Mesenchymal stem cell (in vitro differentiated cells and primary cell): ENCODE measurements around the gene AGPAT4.

Source experiments
- DNase-seq: peaks from one replicate; pipeline ENCODE4 v3.0.0-alpha.2; 2013
- H2AFZ ChIP-seq: one replicate; pipeline ENCODE4 v1.6.1; 2013; ENCODE audit warnings: low read depth, mild to moderate bottlenecking, control low read depth, inconsistent platforms, low read length, moderate library complexity
- H2AK5ac ChIP-seq: 2 replicates; pipeline ENCODE4 v1.6.1; 2013; ENCODE audit warnings: low read length, moderate library complexity, mild to moderate bottlenecking, inconsistent platforms; ENCODE audit not compliant: severe bottlenecking
- H2BK120ac ChIP-seq: one replicate; pipeline ENCODE4 v1.6.1; 2013; ENCODE audit warnings: low read depth, mild to moderate bottlenecking, inconsistent platforms, low read length, moderate library complexity
- H2BK12ac ChIP-seq, 2 experiments: one replicate each; pipeline ENCODE4 v1.6.1; 2013; ENCODE audit warnings: inconsistent platforms in 2 of 2, low read length in 2 of 2, mild to moderate bottlenecking in 2 of 2, moderate library complexity in 2 of 2, control low read depth in 1 of 2
- H2BK15ac ChIP-seq: one replicate; pipeline ENCODE4 v1.6.1; 2013; ENCODE audit warnings: mild to moderate bottlenecking, low read depth, inconsistent platforms; ENCODE audit not compliant: poor library complexity, severe bottlenecking
- H2BK5ac ChIP-seq: 2 replicates; pipeline ENCODE4 v1.6.1; 2013; ENCODE audit warnings: low read depth, mild to moderate bottlenecking, low read length, control low read depth, inconsistent platforms; ENCODE audit not compliant: poor library complexity, severe bottlenecking
- H3K14ac ChIP-seq, 2 experiments: one replicate each; pipeline ENCODE4 v1.6.1; 2013; ENCODE audit warnings: inconsistent platforms in 2 of 2, low read length in 2 of 2, control low read depth in 1 of 2, mild to moderate bottlenecking in 1 of 2, moderate library complexity in 1 of 2
- H3K18ac ChIP-seq, 2 experiments: one replicate each; pipeline ENCODE4 v1.6.1; 2013; ENCODE audit warnings: inconsistent platforms in 2 of 2, low read length in 2 of 2, control low read depth in 1 of 2, low read depth in 1 of 2, mild to moderate bottlenecking in 1 of 2
- H3K23ac ChIP-seq, 2 experiments: one replicate each; pipeline ENCODE4 v1.6.1; 2013; ENCODE audit warnings: inconsistent platforms in 2 of 2, low read length in 2 of 2, mild to moderate bottlenecking in 2 of 2, moderate library complexity in 2 of 2, control low read depth in 1 of 2
- H3K27ac ChIP-seq: 2 replicates; pipeline ENCODE4 v1.5.1; 2013; ENCODE audit warnings: mild to moderate bottlenecking, moderate library complexity, low read length, control low read depth, inconsistent platforms; ENCODE audit not compliant: poor library complexity, severe bottlenecking
- H3K27me3 ChIP-seq, 2 experiments: 2 replicates each; pipeline versions ENCODE4 v1.6.1 to v1.7.0; 2013; ENCODE audit warnings: low read length in 2 of 2, mild to moderate bottlenecking in 2 of 2, moderate library complexity in 2 of 2, control low read depth in 1 of 2, inconsistent platforms in 1 of 2; ENCODE audit not compliant: control insufficient read depth in 1 of 2, insufficient read depth in 1 of 2
- H3K36me3 ChIP-seq, 2 experiments: 2 replicates each; pipeline versions ENCODE4 v1.6.1 to v1.7.0; 2013; ENCODE audit warnings: low read length in 2 of 2, control low read depth in 1 of 2, inconsistent platforms in 1 of 2, low read depth in 1 of 2, mild to moderate bottlenecking in 1 of 2; ENCODE audit not compliant: insufficient read depth in 2 of 2, control insufficient read depth in 1 of 2
- H3K4ac ChIP-seq, 2 experiments: one replicate each; pipeline ENCODE4 v1.6.1; 2013; ENCODE audit warnings: inconsistent platforms in 2 of 2, low read length in 2 of 2, mild to moderate bottlenecking in 2 of 2, moderate library complexity in 2 of 2, control low read depth in 1 of 2, low read depth in 1 of 2
- H3K4me1 ChIP-seq: 2 replicates; pipeline ENCODE4 v1.6.1; 2013; ENCODE audit warnings: low read depth, low read length, control low read depth; ENCODE audit not compliant: control insufficient read depth, insufficient read depth
- H3K4me2 ChIP-seq: 2 replicates; pipeline ENCODE4 v1.6.1; 2013; ENCODE audit warnings: low read length, mild to moderate bottlenecking, inconsistent platforms; ENCODE audit not compliant: poor library complexity, severe bottlenecking
- H3K4me3 ChIP-seq, 2 experiments: 2 replicates each; pipeline versions ENCODE4 v1.5.1 to v1.7.0; 2013; ENCODE audit warnings: low read length in 2 of 2, mild to moderate bottlenecking in 2 of 2, control low read depth in 1 of 2, low read depth in 1 of 2; ENCODE audit not compliant: insufficient read depth in 1 of 2
- H3K79me1 ChIP-seq: replicated peaks from 2 replicates; pipeline ENCODE4 v1.6.1; 2013; ENCODE audit warnings: mild to moderate bottlenecking, control low read depth, low read length, inconsistent platforms; ENCODE audit not compliant: poor library complexity, severe bottlenecking
- H3K9ac ChIP-seq: 2 replicates; pipeline ENCODE4 v1.7.0; 2013; ENCODE audit warnings: mild to moderate bottlenecking, low read length, moderate library complexity
- H3K9me3 ChIP-seq: 2 replicates; pipeline ENCODE4 v1.7.0; 2013; ENCODE audit warnings: mild to moderate bottlenecking, low read length; ENCODE audit not compliant: control insufficient read depth
- H4K8ac ChIP-seq: one replicate; pipeline ENCODE4 v1.6.1; 2013; ENCODE audit warnings: inconsistent platforms, mild to moderate bottlenecking, low read length, moderate library complexity
- H4K91ac ChIP-seq: one replicate; pipeline ENCODE4 v1.6.1; 2013; ENCODE audit warnings: mild to moderate bottlenecking, low read length, inconsistent platforms
- WGBS: methylation state at CpG from one replicate; pipeline ENCODE4 v1.1.7; 2013; ENCODE audit warnings: mixed read lengths; 5-methylcytosine and 5-hydroxymethylcytosine counted together

Gene AGPAT4

DNA sequence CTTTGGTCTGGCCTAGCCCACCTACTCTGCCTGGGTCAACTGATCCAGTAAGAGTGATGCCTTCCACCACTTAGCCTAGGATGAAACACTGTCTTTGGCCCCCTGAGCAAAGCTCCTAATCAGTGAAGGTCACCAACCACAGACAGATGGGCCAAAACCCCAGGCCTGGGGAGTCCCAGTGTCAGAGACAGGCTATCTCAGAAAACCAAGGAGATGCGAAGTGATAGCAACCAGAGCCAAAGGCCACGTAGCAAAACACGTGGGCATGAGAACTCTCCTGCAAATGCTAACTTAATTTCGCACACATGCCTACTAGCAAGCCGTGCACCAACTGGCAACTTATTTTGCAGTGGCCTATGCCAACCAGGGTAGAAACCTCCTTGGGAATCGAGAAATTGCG, 29.1 kb downstream of the AGPAT4 start:
- Histone ChIP-seq H4K91ac (no peak overlapping the region), H2AK5ac (no peak overlapping the region), H4K8ac (no peak overlapping the region), H3K27me3 (no peaks in the 10 kb centered on the region), H2BK12ac (no peak overlapping the region), H3K4me2 (no peak overlapping the region), H3K27ac (no peak overlapping the region), H2BK120ac (no peak overlapping the region), H3K4me3 (no peak overlapping the region), H3K36me3 (peaks cover 6 to 10% of the 10 kb centered on the region in 2 experiments), H2BK15ac (no peak overlapping the region), H3K14ac (no peak overlapping the region), H3K18ac (no peak overlapping the region), H3K4ac (no peak overlapping the region), H2AFZ (no peak overlapping the region), H3K9me3 (no peaks in the 10 kb centered on the region), H3K4me1 (peaks cover 4% of the 10 kb centered on the region), H3K23ac (no peak overlapping the region), H3K9ac (no peak overlapping the region), H2BK5ac (no peak overlapping the region), H3K79me1 (peaks cover 38% of the 10 kb centered on the region)
- no peak for DNase-seq
- 96% methylated on average over 7 of the region's 7 CpGs for WGBS

GRCh38 chr6:161242779-161243693, 30.8 kb downstream of the AGPAT4 start:
- Histone ChIP-seq H3K4ac (no peak overlapping the region), H3K9me3 (no peaks in the 10 kb centered on the region), H3K18ac (no peak overlapping the region), H4K91ac (peak overlapping the region; percentile 55), H2BK12ac (no peak overlapping the region), H2AFZ (no peak overlapping the region), H2BK120ac (no peak overlapping the region), H4K8ac (no peak overlapping the region), H3K27me3 (no peaks in the 10 kb centered on the region), H3K4me1 (peaks cover 4% of the 10 kb centered on the region), H3K9ac (peak overlapping the region; percentile 91), H3K4me3 (peak overlapping the region in 1 of 2 experiments; percentile 70), H2BK15ac (no peak overlapping the region), H3K36me3 (peaks cover 9 to 10% of the 10 kb centered on the region in 2 experiments), H2AK5ac (no peak overlapping the region), H3K23ac (no peak overlapping the region), H3K27ac (no peak overlapping the region), H2BK5ac (no peak overlapping the region), H3K4me2 (no peak overlapping the region), H3K79me1 (peaks cover 37% of the 10 kb centered on the region), H3K14ac (no peak overlapping the region)
- DNase-seq, result peak; percentile 30
- 85% methylated on average over 26 of the region's 28 CpGs for WGBS

DNA sequence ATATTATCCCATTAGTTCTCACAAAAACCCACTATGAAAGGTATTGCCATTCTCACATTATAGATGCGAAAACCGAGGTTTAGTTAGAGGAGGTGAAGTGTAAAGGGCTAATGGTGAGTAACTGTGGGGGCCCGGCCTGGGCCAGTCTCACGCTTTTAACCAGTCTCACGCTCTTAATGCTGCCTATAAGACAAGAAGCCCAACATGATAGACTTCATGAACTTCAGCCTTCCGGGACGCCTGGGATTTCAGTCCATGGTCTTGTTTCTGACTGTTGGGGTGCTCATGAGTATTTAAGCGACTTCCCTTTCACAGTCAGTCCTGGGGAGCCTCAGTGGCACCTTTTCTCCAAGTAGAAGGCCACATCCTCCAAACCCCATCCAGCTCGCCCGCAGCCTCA, 31.7 kb downstream of the AGPAT4 start:
- H2BK120ac ChIP-seq, result no peak overlapping the region
- H2BK15ac ChIP-seq, result peak overlapping the region; percentile 15
- DNase-seq, result no peak
- H2AFZ ChIP-seq, result no peak overlapping the region
- no peak overlapping the region for H3K27ac ChIP-seq
- H3K14ac ChIP-seq, result no peak overlapping the region
- no peaks in the 10 kb centered on the region for H3K27me3 ChIP-seq
- no peaks in the 10 kb centered on the region for H3K9me3 ChIP-seq
- WGBS, result 98% methylated on average over 8 of the region's 10 CpGs
- no peak overlapping the region for H3K4me3 ChIP-seq
- peaks cover 10% of the 10 kb centered on the region in 2 experiments for H3K36me3 ChIP-seq
- H4K91ac ChIP-seq, result no peak overlapping the region
- H3K9ac ChIP-seq, result peak overlapping the region; percentile 91
- peaks cover 35% of the 10 kb centered on the region for H3K79me1 ChIP-seq
- H3K18ac ChIP-seq, result no peak overlapping the region
- H4K8ac ChIP-seq, result no peak overlapping the region
- H3K4ac ChIP-seq, result no peak overlapping the region
- H3K4me1 ChIP-seq, result peaks cover 4% of the 10 kb centered on the region
- H2BK5ac ChIP-seq, result no peak overlapping the region
- H3K4me2 ChIP-seq, result no peak overlapping the region
- no peak overlapping the region for H2AK5ac ChIP-seq
- H3K23ac ChIP-seq, result no peak overlapping the region
- no peak overlapping the region for H2BK12ac ChIP-seq

- Histone ChIP-seq H3K23ac (no peak overlapping the region), H3K18ac (no peak overlapping the region), H3K4me3 (no peak overlapping the region), H2BK5ac (no peak overlapping the region), H3K27me3 (no peaks in the 10 kb centered on the region), H4K8ac (no peak overlapping the region), H3K9ac (no peak overlapping the region), H2AFZ (no peak overlapping the region), H3K4me1 (peaks cover 8% of the 10 kb centered on the region), H3K9me3 (no peaks in the 10 kb centered on the region), H2BK12ac (no peak overlapping the region), H2BK15ac (no peak overlapping the region), H2BK120ac (no peak overlapping the region), H3K4ac (no peak overlapping the region), H2AK5ac (no peak overlapping the region), H3K27ac (no peak overlapping the region), H4K91ac (no peak overlapping the region), H3K14ac (no peak overlapping the region), H3K36me3 (peaks cover 2 to 6% of the 10 kb centered on the region in 2 experiments), H3K79me1 (peaks cover 35% of the 10 kb centered on the region), H3K4me2 (no peak overlapping the region)
- no peak for DNase-seq
- 100% methylated on average over 3 of the region's 6 CpGs for WGBS
Observed at GRCh38 chr6:161239001-161239400, 34.9 kb downstream of the AGPAT4 start.
